Effector memory CD4-positive, alpha-beta T cell (primary cell): ENCODE results near the gene MYOT.

Experiments
- DNase-seq, 3 donors: peaks; one replicate each; pipeline ENCODE4 v3.0.0-alpha.2; 2020
- H3K27ac ChIP-seq: 2 replicates; pipeline ENCODE4 v1.7.0; 2013; ENCODE audit warnings: mild to moderate bottlenecking, low read length, moderate library complexity; ENCODE audit not compliant: insufficient read depth, poor library complexity, severe bottlenecking
- H3K27me3 ChIP-seq: replicated peaks from 2 replicates; pipeline ENCODE4 v1.7.0; 2013; ENCODE audit warnings: mild to moderate bottlenecking, low read length; ENCODE audit not compliant: insufficient read depth, control insufficient read depth, poor library complexity, severe bottlenecking
- H3K36me3 ChIP-seq: 2 replicates; pipeline ENCODE4 v1.7.0; 2013; ENCODE audit warnings: mild to moderate bottlenecking, low read length, moderate library complexity; ENCODE audit not compliant: control insufficient read depth, insufficient read depth
- H3K4me1 ChIP-seq: 2 replicates; pipeline ENCODE4 v1.7.0; 2013; ENCODE audit warnings: low read length, mild to moderate bottlenecking; ENCODE audit not compliant: control insufficient read depth, insufficient read depth, poor library complexity, severe bottlenecking
- H3K4me3 ChIP-seq: 2 replicates; pipeline ENCODE4 v1.7.0; 2013; ENCODE audit warnings: low read length, low read depth, mild to moderate bottlenecking; ENCODE audit not compliant: insufficient read depth, poor library complexity, severe bottlenecking
- H3K9me3 ChIP-seq: 2 replicates; pipeline ENCODE4 v1.7.0; 2013; ENCODE audit warnings: mild to moderate bottlenecking, low read length, moderate library complexity; ENCODE audit not compliant: control insufficient read depth
- total RNA-seq, 3 donors: gene quantifications; one replicate each; lab custom pipeline; 2026; lab: John Stamatoyannopoulos, UW

MYOT gene
- 0 reads per million in 3 donors for total RNA-seq

- Histone ChIP-seq H3K27me3 (no peaks in the 10 kb centered on the region), H3K36me3 (no peaks in the 10 kb centered on the region), H3K4me1 (no peaks in the 10 kb centered on the region), H3K27ac (no peak within 1 kb of the TSS), H3K9me3 (no peaks in the 10 kb centered on the region), H3K4me3 (no peak within 1 kb of the TSS)
- DNase-seq: no peak
Observed at GRCh38 chr5:137867664-137868063, at the start of gene MYOT. TSS of gene MYOT (plus strand) at chr5:137867860. CDS start at chr5:137870652, 2,792 bp downstream.

GRCh38 chr5:137819766-137820165 is 47.9 kb upstream of the MYOT start:
- Histone ChIP-seq H3K9me3 (no peaks in the 10 kb centered on the region), H3K4me3 (no peak overlapping the region), H3K4me1 (no peaks in the 10 kb centered on the region), H3K27ac (no peak overlapping the region), H3K36me3 (no peaks in the 10 kb centered on the region), H3K27me3 (no peaks in the 10 kb centered on the region)
- DNase-seq: no peak

GRCh38 chr5:137822158-137822764 is 45.4 kb upstream of the MYOT start:
- Histone ChIP-seq H3K4me3 (no peak overlapping the region), H3K4me1 (no peaks in the 10 kb centered on the region), H3K27me3 (no peaks in the 10 kb centered on the region), H3K27ac (no peak overlapping the region), H3K9me3 (no peaks in the 10 kb centered on the region), H3K36me3 (no peaks in the 10 kb centered on the region)
- DNase-seq: no peak

GRCh38 chr5:137822984-137823383 is 44.7 kb upstream of the MYOT start:
- Histone ChIP-seq H3K27me3 (no peaks in the 10 kb centered on the region), H3K4me3 (no peak overlapping the region), H3K4me1 (no peaks in the 10 kb centered on the region), H3K27ac (no peak overlapping the region), H3K9me3 (no peaks in the 10 kb centered on the region), H3K36me3 (no peaks in the 10 kb centered on the region)
- no peak for DNase-seq

- no peak for DNase-seq
- no peak overlapping the region for H3K27ac ChIP-seq
Observed at GRCh38 chr5:137825165-137825564, 42.5 kb upstream of the MYOT start.

GRCh38 chr5:137826067-137826466 is 41.6 kb upstream of the MYOT start:
- Histone ChIP-seq H3K9me3 (no peaks in the 10 kb centered on the region), H3K27me3 (no peaks in the 10 kb centered on the region), H3K36me3 (no peaks in the 10 kb centered on the region), H3K4me1 (no peaks in the 10 kb centered on the region), H3K4me3 (no peak overlapping the region), H3K27ac (no peak overlapping the region)
- DNase-seq: no peak

More at GRCh38 chr5:137825165-137825564, 42.5 kb upstream of the MYOT start:
- Histone ChIP-seq H3K27me3 (no peaks in the 10 kb centered on the region), H3K4me3 (no peak overlapping the region), H3K9me3 (no peaks in the 10 kb centered on the region), H3K36me3 (no peaks in the 10 kb centered on the region), H3K4me1 (no peaks in the 10 kb centered on the region)

- DNase-seq: no peak
- Histone ChIP-seq H3K4me1 (no peaks in the 10 kb centered on the region), H3K36me3 (no peaks in the 10 kb centered on the region), H3K27ac (no peak overlapping the region), H3K9me3 (no peaks in the 10 kb centered on the region), H3K4me3 (no peak overlapping the region), H3K27me3 (no peaks in the 10 kb centered on the region)
Observed at GRCh38 chr5:137828180-137828579, 39.5 kb upstream of the MYOT start.

- H3K27me3 ChIP-seq: no peaks in the 10 kb centered on the region
Observed at GRCh38 chr5:137828664-137829063, 39.0 kb upstream of the MYOT start.

GRCh38 chr5:137831105-137831504 is 36.6 kb upstream of the MYOT start:
- Histone ChIP-seq H3K27me3 (no peaks in the 10 kb centered on the region), H3K4me1 (no peaks in the 10 kb centered on the region), H3K36me3 (no peaks in the 10 kb centered on the region), H3K4me3 (no peak overlapping the region), H3K9me3 (no peaks in the 10 kb centered on the region), H3K27ac (no peak overlapping the region)
- no peak for DNase-seq

More at GRCh38 chr5:137828664-137829063, 39.0 kb upstream of the MYOT start:
- Histone ChIP-seq H3K27ac (no peak overlapping the region), H3K9me3 (no peaks in the 10 kb centered on the region), H3K36me3 (no peaks in the 10 kb centered on the region), H3K4me1 (no peaks in the 10 kb centered on the region), H3K4me3 (no peak overlapping the region)
- DNase-seq: no peak

- H3K4me3 ChIP-seq: no peak overlapping the region
- no peaks in the 10 kb centered on the region for H3K36me3 ChIP-seq
- H3K27me3 ChIP-seq: no peaks in the 10 kb centered on the region
- no peaks in the 10 kb centered on the region for H3K9me3 ChIP-seq
- no peak for DNase-seq
- H3K27ac ChIP-seq: no peak overlapping the region
- H3K4me1 ChIP-seq: no peaks in the 10 kb centered on the region
Observed at GRCh38 chr5:137831526-137831925, 36.1 kb upstream of the MYOT start.
